ENCODE measurements around the gene NRSN2.
"Not testable (repeated sequence)": the region's sequence is repeated elsewhere in the genome, so short reads cannot be mapped to it uniquely, and the experiment has no call there.

NRSN2 gene

GRCh38 chr20:330233-331149, 16.4 kb upstream of the NRSN2 start:
- H3K4me3 ChIP-seq = no peak overlapping the region

GRCh38 chr20:334578-334977, 12.3 kb upstream of the NRSN2 start:
- no peak for TF ChIP-seq CTCF (IDR thresholded peaks at IDR 0.05)
- Histone ChIP-seq H3K4me3 (no peak overlapping the region), H3K27ac (no peak overlapping the region)
- no peak for DNase-seq (ENCODE audit: low spot score)

More at GRCh38 chr20:330233-331149, 16.4 kb upstream of the NRSN2 start:
- TF ChIP-seq CTCF (IDR thresholded peaks at IDR 0.05) = peak; percentile 84
- DNase-seq (ENCODE audit: low spot score) = no peak
- H3K27ac ChIP-seq = peak overlapping the region in 1 of 2 donors; percentile 18

- not testable (repeated sequence) for H3K4me3 ChIP-seq; H3K27ac ChIP-seq; DNase-seq (ENCODE audit: low spot score)
Observed at GRCh38 chr20:336040-336439, 10.9 kb upstream of the NRSN2 start.

- Histone ChIP-seq H3K27ac (no peak overlapping the region), H3K4me3 (no peak overlapping the region)
- no peak for TF ChIP-seq CTCF (IDR thresholded peaks at IDR 0.05)
- DNase-seq (ENCODE audit: low spot score) = no peak
Observed at GRCh38 chr20:341682-342081, 5.2 kb upstream of the NRSN2 start.

GRCh38 chr20:343107-343506, 3.8 kb upstream of the NRSN2 start:
- no peak for TF ChIP-seq CTCF (IDR thresholded peaks at IDR 0.05)
- no peak for DNase-seq (ENCODE audit: low spot score)
- Histone ChIP-seq H3K4me3 (no peak overlapping the region), H3K27ac (no peak overlapping the region)

GRCh38 chr20:346033-346639, 775 bp upstream of the NRSN2 start:
- no peak for DNase-seq (ENCODE audit: low spot score)
- peak overlapping the region; percentile 74 to 96 for H3K27ac ChIP-seq
- H3K4me3 ChIP-seq = peak overlapping the region; percentile 86
- no peak for TF ChIP-seq CTCF (IDR thresholded peaks at IDR 0.05)

GRCh38 chr20:347317-347639, 367 bp downstream of the NRSN2 start:
- TF ChIP-seq CTCF (IDR thresholded peaks at IDR 0.05) = no peak
- Histone ChIP-seq H3K4me3 (peak overlapping the region; percentile 86), H3K27ac (peak overlapping the region; percentile 74 to 96)
- no peak for DNase-seq (ENCODE audit: low spot score)

All from coronary artery (tissue), 2 donors.